Activated T-cell treated with anti-CD3 and anti-CD28 coated beads, Interleukin-2, amount 50 U/mL, for 4 hours (primary cell): Measurements from ENCODE around the gene INHBB. TPM values are rescaled to one million over a fixed set of nuclear protein-coding genes. Genes with fewer than 3 reads are reported as not detected.
A peak's percentile ranks its signal among the peaks of the same experiment; 100 is the strongest.
"Not testable (repeated sequence)": the region's sequence is repeated elsewhere in the genome, so short reads cannot be mapped to it uniquely, and the experiment has no call there.

Experiments used
- ATAC-seq, 2 donors: fragments of 200-7000 bp; cut with Tn5 transposase; one replicate each; pipeline ENCODE4 v1.10.0; 2021
- DNase-seq: peaks from one replicate; pipeline ENCODE4 v3.0.0-alpha.2; 2020
- H3K27me3 Mint-ChIP-seq: one replicate; pipeline ENCODE4 v1.8.0; 2021; ENCODE audit warnings: low read depth, mixed read lengths
- H3K36me3 Mint-ChIP-seq: one replicate; pipeline ENCODE4 v1.8.0; 2022; ENCODE audit warnings: mixed read lengths; ENCODE audit not compliant: insufficient read depth
- H3K4me1 Mint-ChIP-seq: one replicate; pipeline ENCODE4 v1.8.0; 2021; ENCODE audit warnings: low read depth, mixed read lengths
- H3K4me3 Mint-ChIP-seq: one replicate; pipeline ENCODE4 v1.8.0; 2021; ENCODE audit warnings: mild to moderate bottlenecking, moderate library complexity, mixed read lengths
- H3K9me3 Mint-ChIP-seq: one replicate; pipeline ENCODE4 v1.8.0; 2021; ENCODE audit warnings: mixed read lengths
- total RNA-seq, 3 donors: library from RNA; stranded (reverse); gene quantifications; one replicate each; pipeline ENCODE4 v1.2.1, GENCODE V29; 2021

INHBB gene
- total RNA-seq, 3 donors from 2014 or later = 0.11 to 0.16 TPM; not detected in 1

- no peak for DNase-seq
- peaks cover 4% of the 10 kb centered on the region for H3K27me3 Mint-ChIP-seq
- H3K36me3 Mint-ChIP-seq = no peaks in the 10 kb centered on the region
- no peaks in the 10 kb centered on the region for H3K9me3 Mint-ChIP-seq
- no peak for ATAC-seq
- H3K4me3 Mint-ChIP-seq = no peak overlapping the region
- H3K4me1 Mint-ChIP-seq = no peaks in the 10 kb centered on the region
These were observed 36.7 kb downstream of the INHBB start for GRCh38 chr2:120382541-120383144.

GRCh38 chr2:120383191-120383590 lies 37.3 kb downstream of the INHBB start:
- H3K27me3 Mint-ChIP-seq = peaks cover 3% of the 10 kb centered on the region
- no peak for ATAC-seq
- H3K4me1 Mint-ChIP-seq = no peaks in the 10 kb centered on the region
- DNase-seq = no peak
- H3K9me3 Mint-ChIP-seq = no peaks in the 10 kb centered on the region
- H3K4me3 Mint-ChIP-seq = no peak overlapping the region
- H3K36me3 Mint-ChIP-seq = no peaks in the 10 kb centered on the region

GRCh38 chr2:120383631-120384340 lies 37.9 kb downstream of the INHBB start:
- DNase-seq (no peak), ATAC-seq (no peak)
- H3K4me3 Mint-ChIP-seq = no peak overlapping the region
- no peaks in the 10 kb centered on the region for H3K9me3 Mint-ChIP-seq
- no peaks in the 10 kb centered on the region for H3K27me3 Mint-ChIP-seq
- H3K4me1 Mint-ChIP-seq = no peaks in the 10 kb centered on the region
- H3K36me3 Mint-ChIP-seq = no peaks in the 10 kb centered on the region

- DNase-seq (no peak), ATAC-seq (no peak)
- Mint-ChIP-seq H3K4me1 (no peaks in the 10 kb centered on the region), H3K9me3 (no peaks in the 10 kb centered on the region), H3K4me3 (no peak overlapping the region), H3K27me3 (peaks cover 1% of the 10 kb centered on the region), H3K36me3 (no peaks in the 10 kb centered on the region)
These were observed 38.8 kb downstream of the INHBB start for GRCh38 chr2:120384486-120385354.

GRCh38 chr2:120385355-120386127 lies 39.6 kb downstream of the INHBB start:
- H3K4me3 Mint-ChIP-seq = no peak overlapping the region
- DNase-seq = no peak
- no peaks in the 10 kb centered on the region for H3K4me1 Mint-ChIP-seq
- no peak for ATAC-seq
- no peaks in the 10 kb centered on the region for H3K9me3 Mint-ChIP-seq
- peaks cover 1% of the 10 kb centered on the region for H3K27me3 Mint-ChIP-seq
- no peaks in the 10 kb centered on the region for H3K36me3 Mint-ChIP-seq

GRCh38 chr2:120388222-120389035 lies 42.5 kb downstream of the INHBB start:
- no peak for ATAC-seq
- H3K36me3 Mint-ChIP-seq = no peaks in the 10 kb centered on the region
- H3K4me3 Mint-ChIP-seq = no peak overlapping the region
- peaks cover 3% of the 10 kb centered on the region for H3K9me3 Mint-ChIP-seq
- no peaks in the 10 kb centered on the region for H3K4me1 Mint-ChIP-seq
- DNase-seq = peak; percentile 1
- peaks cover 1% of the 10 kb centered on the region for H3K27me3 Mint-ChIP-seq

GRCh38 chr2:120389036-120389391 lies 43.1 kb downstream of the INHBB start:
- Mint-ChIP-seq H3K36me3 (no peaks in the 10 kb centered on the region), H3K4me3 (no peak overlapping the region), H3K9me3 (peaks cover 3% of the 10 kb centered on the region), H3K27me3 (peaks cover 1% of the 10 kb centered on the region), H3K4me1 (no peaks in the 10 kb centered on the region)
- ATAC-seq (no peak), DNase-seq (peak; percentile 1)

- DNase-seq (peak; percentile 2), ATAC-seq (no peak)
- H3K4me3 Mint-ChIP-seq = no peak overlapping the region
These were observed 44.6 kb downstream of the INHBB start for GRCh38 chr2:120390381-120391055.

GRCh38 chr2:120391382-120391781 lies 45.4 kb downstream of the INHBB start:
- not testable (repeated sequence) for H3K9me3 Mint-ChIP-seq, H3K36me3 Mint-ChIP-seq, H3K4me1 Mint-ChIP-seq, H3K4me3 Mint-ChIP-seq, DNase-seq, ATAC-seq, H3K27me3 Mint-ChIP-seq

More at GRCh38 chr2:120390381-120391055, 44.6 kb downstream of the INHBB start:
- no peaks in the 10 kb centered on the region for H3K4me1 Mint-ChIP-seq
- H3K27me3 Mint-ChIP-seq = peaks cover 9% of the 10 kb centered on the region
- H3K36me3 Mint-ChIP-seq = no peaks in the 10 kb centered on the region
- peaks cover 3% of the 10 kb centered on the region for H3K9me3 Mint-ChIP-seq

GRCh38 chr2:120391911-120392665 lies 46.2 kb downstream of the INHBB start:
- Mint-ChIP-seq H3K36me3 (no peaks in the 10 kb centered on the region), H3K27me3 (peaks cover 9% of the 10 kb centered on the region), H3K4me3 (no peak overlapping the region), H3K4me1 (no peaks in the 10 kb centered on the region), H3K9me3 (peaks cover 3% of the 10 kb centered on the region)
- no peak for ATAC-seq
- DNase-seq = peak; percentile 3

- H3K4me3 Mint-ChIP-seq = no peak overlapping the region
- DNase-seq = no peak
- peaks cover 9% of the 10 kb centered on the region for H3K27me3 Mint-ChIP-seq
- H3K9me3 Mint-ChIP-seq = peaks cover 3% of the 10 kb centered on the region
- H3K4me1 Mint-ChIP-seq = no peaks in the 10 kb centered on the region
- H3K36me3 Mint-ChIP-seq = no peaks in the 10 kb centered on the region
- no peak for ATAC-seq
These were observed 47.0 kb downstream of the INHBB start for GRCh38 chr2:120392923-120393322.

- ATAC-seq (no peak), DNase-seq (no peak)
- no peak overlapping the region for H3K4me3 Mint-ChIP-seq
- no peaks in the 10 kb centered on the region for H3K4me1 Mint-ChIP-seq
- no peaks in the 10 kb centered on the region for H3K36me3 Mint-ChIP-seq
- peaks cover 3% of the 10 kb centered on the region for H3K9me3 Mint-ChIP-seq
- H3K27me3 Mint-ChIP-seq = peaks cover 12% of the 10 kb centered on the region
These were observed 47.5 kb downstream of the INHBB start for GRCh38 chr2:120393456-120393855.
